GM18907 (cell line): ENCODE data around the gene PARM1.
"Not testable (repeated sequence)": the region's sequence is repeated elsewhere in the genome, so short reads cannot be mapped to it uniquely, and the experiment has no call there.

Experiments
- ATAC-seq: cut with Tn5 transposase; IDR thresholded peaks from one replicate; pipeline ENCODE4 v1.9.1; 2021; ENCODE audit warnings: mild to moderate bottlenecking, moderate library complexity; ENCODE audit not compliant: unreplicated experiment

PARM1 gene

GRCh38 chr4:74975848-74976824 is 43.2 kb downstream of the PARM1 start:
- no peak for ATAC-seq

DNA sequence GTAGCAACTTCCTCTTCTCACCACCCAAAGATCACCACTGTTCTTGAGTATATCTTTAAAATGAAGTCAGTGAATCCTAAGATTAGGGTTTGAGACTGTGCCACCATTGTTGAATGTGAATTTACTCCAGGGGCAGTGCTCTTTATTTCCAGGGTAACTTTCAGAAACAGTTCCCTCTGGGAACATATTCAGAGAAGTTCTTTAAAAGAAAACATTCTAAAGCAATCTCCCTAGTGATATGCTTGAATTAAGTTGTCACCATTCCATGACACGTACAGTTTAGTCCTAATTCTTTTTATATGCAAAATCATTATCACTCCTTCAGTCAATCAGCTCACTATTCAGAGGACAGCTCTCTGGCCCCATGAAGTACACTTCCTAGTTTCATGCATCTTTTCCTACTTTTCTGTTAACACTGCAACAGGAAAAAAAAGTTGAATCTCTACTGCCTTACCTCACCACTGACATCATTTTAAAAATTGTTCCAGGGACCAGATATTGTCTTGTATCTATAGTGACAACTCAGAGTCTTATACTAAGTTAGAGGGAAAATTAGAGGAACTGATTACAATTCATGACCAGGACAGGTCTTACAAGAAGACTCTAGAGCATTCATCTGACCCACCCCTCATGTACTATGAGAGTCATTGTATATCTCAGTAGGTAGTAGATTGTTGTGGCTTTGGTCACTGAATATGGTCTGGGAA is 49.8 kb downstream of the PARM1 start:
- no peak for ATAC-seq

GRCh38 chr4:74983253-74983635 is 50.3 kb downstream of the PARM1 start:
- ATAC-seq, result no peak

DNA sequence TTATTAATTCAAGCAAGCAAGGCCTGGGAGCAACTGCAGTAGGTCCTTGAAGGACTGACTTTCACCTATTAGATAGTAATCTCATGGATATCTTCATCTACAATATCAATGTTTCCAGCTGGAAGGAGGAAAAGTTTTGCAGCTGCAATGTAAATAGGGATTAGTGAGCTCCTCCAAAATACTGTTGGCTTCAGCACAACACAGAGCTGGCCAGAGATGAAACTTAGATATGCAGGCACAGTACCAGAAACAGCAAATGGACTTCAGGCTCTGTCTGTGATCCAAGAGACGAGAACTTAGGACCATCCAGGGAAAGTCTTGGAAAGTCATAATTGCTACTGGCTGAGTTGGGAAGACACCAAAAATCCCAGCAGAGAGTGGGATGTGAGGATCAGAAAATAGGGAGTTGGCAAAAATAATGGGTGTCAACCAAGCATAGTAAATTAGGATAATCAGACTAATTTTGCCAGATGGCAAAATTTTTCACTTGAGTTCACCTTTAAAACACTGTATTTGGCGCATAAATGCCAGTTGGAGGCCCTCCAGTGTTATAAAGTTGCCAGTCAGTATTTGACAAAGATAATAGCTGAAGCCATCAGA is 57.5 kb downstream of the PARM1 start:
- no peak for ATAC-seq

DNA sequence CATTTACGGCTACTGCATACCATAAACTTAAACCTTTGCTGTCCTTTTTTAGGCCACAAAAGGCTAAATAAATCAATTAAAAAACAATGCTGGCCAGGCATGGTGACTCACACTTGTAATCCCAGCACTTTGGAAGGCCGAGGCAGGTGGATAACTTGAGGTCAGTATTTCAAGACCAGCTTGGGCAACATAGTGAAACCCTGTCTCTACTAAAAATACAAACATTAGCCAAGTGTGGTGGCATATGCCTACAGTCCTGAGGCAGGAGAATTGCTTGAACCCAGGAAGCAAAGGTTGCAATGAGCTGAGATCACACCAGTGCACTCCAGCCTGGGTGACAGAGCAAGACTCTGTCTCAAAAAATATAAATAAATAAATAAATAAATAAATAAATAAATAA is 61.5 kb downstream of the PARM1 start:
- not testable (repeated sequence) for ATAC-seq

GRCh38 chr4:74996996-74997395 is 64.1 kb downstream of the PARM1 start:
- ATAC-seq, result no peak

GRCh38 chr4:74997948-74998729 is 65.2 kb downstream of the PARM1 start:
- ATAC-seq, result no peak

- ATAC-seq, result no peak
Observed at GRCh38 chr4:74999714-75000309, 66.9 kb downstream of the PARM1 start.

- ATAC-seq, result no peak
Observed at GRCh38 chr4:75001871-75002270, 69.0 kb downstream of the PARM1 start.

- no peak for ATAC-seq
Observed at GRCh38 chr4:75002381-75002780, 69.5 kb downstream of the PARM1 start.

GRCh38 chr4:75003979-75004378 is 71.1 kb downstream of the PARM1 start:
- ATAC-seq, result peak; percentile 8

DNA sequence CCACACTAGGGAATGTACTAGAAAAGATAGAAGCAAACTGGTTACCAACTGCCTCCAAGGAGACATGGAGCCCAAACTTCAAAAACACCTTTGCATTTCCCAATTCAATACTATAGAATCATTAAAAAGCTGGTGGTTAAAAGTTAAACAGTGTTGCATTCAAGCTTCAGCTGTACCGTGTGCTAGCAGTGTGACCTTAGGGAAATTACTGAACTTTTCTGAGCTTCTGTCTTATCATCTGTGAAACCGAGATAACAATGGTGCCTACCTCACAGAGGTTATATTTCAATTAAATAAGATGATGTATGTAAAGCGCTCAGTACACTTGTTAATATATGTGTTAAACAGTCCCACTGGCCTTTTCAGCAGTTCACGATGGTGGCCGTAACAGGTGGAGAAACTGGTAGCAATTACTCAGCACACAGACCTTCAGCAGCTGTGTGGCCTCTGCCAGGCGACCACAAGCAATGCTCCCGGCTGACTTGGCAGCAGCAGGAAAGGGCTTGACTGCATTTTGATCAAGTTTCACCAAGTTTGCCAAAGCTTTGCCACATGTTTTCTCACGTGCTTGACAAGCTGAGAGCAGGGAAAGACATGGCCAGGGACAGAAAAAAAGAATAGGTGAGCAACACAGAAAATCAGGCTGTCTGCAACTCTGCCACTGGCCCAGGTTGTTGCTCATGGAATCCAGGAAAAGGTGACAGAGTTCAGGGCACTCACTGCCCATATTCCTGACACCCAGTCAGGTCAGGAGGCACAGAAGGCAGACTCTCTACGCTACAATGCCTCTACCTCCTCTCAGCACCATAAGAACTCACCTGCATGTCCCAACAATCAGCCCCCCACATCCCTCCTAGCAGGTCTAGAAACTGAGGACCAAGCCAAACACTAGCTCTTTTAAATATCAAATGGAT is 72.1 kb downstream of the PARM1 start:
- peak; percentile 94 for ATAC-seq

- ATAC-seq, result no peak
Observed at GRCh38 chr4:75005727-75006126, 72.8 kb downstream of the PARM1 start.

DNA sequence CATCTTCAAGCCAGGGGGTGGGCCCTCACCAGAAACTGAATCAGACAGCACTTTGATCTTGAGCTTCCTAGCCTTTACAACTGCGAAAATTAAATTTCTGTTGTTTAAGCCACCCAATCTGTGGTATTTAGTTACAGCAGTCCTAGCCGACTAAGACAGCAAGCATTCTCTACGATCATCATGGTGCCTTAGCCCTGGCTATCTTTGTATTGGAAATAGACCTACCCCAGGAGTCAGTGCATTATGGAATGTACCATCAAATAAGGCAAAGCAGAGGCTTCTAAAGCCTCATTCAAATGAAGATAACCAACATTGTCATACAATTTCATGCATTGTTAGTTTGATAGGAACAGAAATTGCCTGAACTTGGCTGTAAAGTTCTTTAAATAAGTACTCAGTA is 75.0 kb downstream of the PARM1 start:
- no peak for ATAC-seq

- ATAC-seq, result no peak
Observed at GRCh38 chr4:75009138-75009537, 76.2 kb downstream of the PARM1 start.

DNA sequence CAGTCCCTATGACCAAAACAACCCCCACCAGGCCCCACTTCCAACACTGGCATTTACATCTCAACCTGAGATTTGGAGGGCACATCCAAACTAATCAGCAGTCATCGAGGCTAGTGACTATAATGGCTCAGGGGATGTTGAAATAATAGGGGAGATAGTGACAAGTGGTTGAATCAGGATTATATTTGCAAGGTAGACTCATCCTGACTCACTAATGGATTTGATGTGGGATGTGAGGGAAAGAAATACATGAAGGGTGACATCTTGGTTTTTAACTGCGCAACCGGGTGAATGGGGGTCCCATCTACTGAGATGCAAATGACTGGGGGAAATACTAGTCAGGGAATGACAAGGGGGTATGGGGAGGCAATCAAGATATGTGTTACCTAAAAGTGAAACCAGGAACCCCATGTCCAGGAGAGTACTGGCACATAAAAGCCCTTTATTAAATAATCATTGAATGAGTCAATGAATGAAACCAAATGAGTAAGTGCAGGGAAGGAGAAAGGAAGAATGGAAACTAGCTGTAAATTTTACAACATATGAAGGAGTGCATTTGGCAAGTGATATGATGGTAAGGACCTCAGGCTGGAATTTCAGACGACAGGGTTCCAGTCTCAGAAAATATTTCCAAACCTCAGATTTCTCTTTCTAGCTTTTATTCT is 78.3 kb downstream of the PARM1 start:
- no peak for ATAC-seq

GRCh38 chr4:75015627-75016026 is 82.7 kb downstream of the PARM1 start:
- no peak for ATAC-seq

DNA sequence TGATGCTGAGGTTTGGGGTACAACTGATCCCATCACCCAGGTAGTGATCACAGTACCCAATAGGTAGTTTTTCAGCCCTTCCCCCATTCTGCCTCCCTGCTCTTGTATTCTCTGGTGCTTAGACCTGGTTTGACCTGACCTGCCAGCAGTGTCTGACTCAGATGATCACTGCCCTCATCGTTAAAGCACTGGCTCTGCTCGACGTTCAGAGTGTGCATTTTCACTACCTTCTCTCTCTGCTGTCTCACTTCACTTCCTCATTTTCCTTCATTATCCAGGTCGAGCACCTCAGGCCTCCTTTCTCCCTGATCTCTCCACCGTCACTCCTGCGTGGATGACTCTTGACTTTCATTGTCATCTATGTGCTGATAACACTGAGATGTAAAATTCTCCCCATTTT is 83.6 kb downstream of the PARM1 start:
- ATAC-seq, result no peak
